ENCODE measurements around the gene POLR2I. TPM values are rescaled to one million over a fixed set of nuclear protein-coding genes. Genes with fewer than 3 reads are reported as not detected.

POLR2I gene
- total and polyA plus RNA-seq, 2 of the 13 experiments (the other 11 are each of a cell fraction or from before 2014, with no cell fraction given), result 40.5 to 104 TPM

- no peak for TF ChIP-seq ZSCAN25 (CRISPR knock-in tag; IDR thresholded peaks at IDR 0.05)
- TF ChIP-seq RARA (CRISPR knock-in tag; IDR thresholded peaks at IDR 0.05), result peak; percentile 51; the same call in 1 of the 2 replicates
- TF ChIP-seq JDP2 (CRISPR knock-in tag; IDR thresholded peaks at IDR 0.05; ENCODE audit: borderline replicate concordance), result no peak
- TF ChIP-seq ZSCAN9 (CRISPR knock-in tag; IDR thresholded peaks at IDR 0.05; ENCODE audit: borderline replicate concordance), result peak; percentile 70; the same call in 1 of the 2 replicates
- no peak for TF ChIP-seq SATB2 (CRISPR knock-in tag; IDR thresholded peaks at IDR 0.05)
- TF ChIP-seq ZNF124 (CRISPR knock-in tag; IDR thresholded peaks at IDR 0.05), result peak; percentile 59
- TF ChIP-seq SP4 (CRISPR knock-in tag; IDR thresholded peaks at IDR 0.05), result peak; percentile 62; the same call in 1 of the 2 replicates
- TF ChIP-seq ASH2L (IDR thresholded peaks at IDR 0.05; ENCODE audit: insufficient read length, low read depth, low read length), result peak; percentile 74
- peak; percentile 88 for TF ChIP-seq FOXO1 (CRISPR knock-in tag; IDR thresholded peaks at IDR 0.05)
- no peak for TF ChIP-seq CHD4 (IDR thresholded peaks at IDR 0.05; ENCODE audit: borderline replicate concordance, low read length)
- TF ChIP-seq ZBTB8A (CRISPR knock-in tag; IDR thresholded peaks at IDR 0.05; ENCODE audit: borderline replicate concordance, low read depth), result peak; percentile 33; the same call in 1 of the 2 replicates
- 0 out of 2 replicates have a peak, but pooled peaks have one; percentile 59 for TF ChIP-seq ZNF569 (CRISPR knock-in tag; IDR thresholded peaks at IDR 0.05; ENCODE audit: borderline replicate concordance)
- TF ChIP-seq IRF2 (CRISPR knock-in tag; IDR thresholded peaks at IDR 0.05), result peak; percentile 83
- TF ChIP-seq NFE2L1 (CRISPR knock-in tag; IDR thresholded peaks at IDR 0.05; ENCODE audit: borderline replicate concordance), result no peak
- no peak; the same call in 1 of the 2 replicates for TF ChIP-seq ZNF318 (CRISPR knock-in tag; IDR thresholded peaks at IDR 0.05)
- TF ChIP-seq EHMT2 (IDR thresholded peaks at IDR 0.05; ENCODE audit: borderline replicate concordance, low read depth, low read length), result no peak
- peak; percentile 56; the same call in 1 of the 2 replicates for TF ChIP-seq ZSCAN21 (CRISPR knock-in tag; IDR thresholded peaks at IDR 0.05; ENCODE audit: borderline replicate concordance)
- TF ChIP-seq IKZF4 (CRISPR knock-in tag; IDR thresholded peaks at IDR 0.05; ENCODE audit: borderline replicate concordance, low read depth, not compliant biosample characterization), result no peak
- no peak for TF ChIP-seq GPN1 (CRISPR knock-in tag; IDR thresholded peaks at IDR 0.05; ENCODE audit: borderline replicate concordance)
- TF ChIP-seq THAP8 (CRISPR knock-in tag; IDR thresholded peaks at IDR 0.05; ENCODE audit: borderline replicate concordance), result no peak
These were observed 5.7 kb upstream of the POLR2I start (continued) for GRCh38 chr19:36120092-36120983.
